DMS53 treated with DMSO at 0.1 percent for 48 hours (cell line): ENCODE data around the gene CTRL.
"Not testable (repeated sequence)": the region's sequence is repeated elsewhere in the genome, so short reads cannot be mapped to it uniquely, and the experiment has no call there.

Experiments used
- DNase-seq: peaks from one replicate; lab custom pipeline; 2025; ENCODE audit not compliant: unreplicated experiment; lab: John Stamatoyannopoulos, UW

Gene CTRL

GRCh38 chr16:67941469-67942199 is 10.0 kb upstream of the CTRL start:
- DNase-seq, result no peak

GRCh38 chr16:67940446-67941089 is 8.9 kb upstream of the CTRL start:
- DNase-seq, result no peak

- DNase-seq, result no peak
Observed at GRCh38 chr16:67939507-67940445, 8.1 kb upstream of the CTRL start.

- DNase-seq, result not testable (repeated sequence)
Observed at GRCh38 chr16:67937713-67938112, 6.1 kb upstream of the CTRL start.

- DNase-seq, result no peak
Observed at GRCh38 chr16:67936880-67937605, 5.4 kb upstream of the CTRL start.

- DNase-seq, result peak; percentile 41
Observed at GRCh38 chr16:67936124-67936879, 4.6 kb upstream of the CTRL start, which contains the start of gene PSMB10. TSS of gene PSMB10 (minus strand) at chr16:67936850. CDS start at chr16:67936749, 101 bp downstream.

GRCh38 chr16:67935402-67936123 is 3.9 kb upstream of the CTRL start:
- DNase-seq, result peak; percentile 90

GRCh38 chr16:67935101-67935401 is 3.4 kb upstream of the CTRL start:
- DNase-seq, result no peak

- no peak for DNase-seq
Observed at GRCh38 chr16:67934306-67935100, 2.8 kb upstream of the CTRL start.

GRCh38 chr16:67933805-67934204 is 2.1 kb upstream of the CTRL start:
- DNase-seq, result no peak

- DNase-seq, result no peak
Observed at GRCh38 chr16:67932462-67932840, 789 bp upstream of the CTRL start.

- no peak for DNase-seq
Observed at GRCh38 chr16:67930678-67931211, 917 bp downstream of the CTRL start.

GRCh38 chr16:67930191-67930590 is 1.5 kb downstream of the CTRL start:
- no peak for DNase-seq

- DNase-seq, result peak; percentile 36
Observed at GRCh38 chr16:67928561-67929364, 2.9 kb downstream of the CTRL start.

- DNase-seq, result no peak
Observed at GRCh38 chr16:67928147-67928546, 3.5 kb downstream of the CTRL start.

- DNase-seq, result no peak
Observed at GRCh38 chr16:67927131-67927941, 4.3 kb downstream of the CTRL start.

- DNase-seq, result peak; percentile 53
Observed at GRCh38 chr16:67926181-67926750, 5.4 kb downstream of the CTRL start.
